ENCODE data around the gene CLDN24. TPM values are rescaled to one million over a fixed set of nuclear protein-coding genes. Genes with fewer than 3 reads are reported as not detected.

CLDN24 gene
- total RNA-seq, 4 donors from 2014 or later = not detected

- Histone ChIP-seq H3K36me3 (no peaks in the 10 kb centered on the region), H3K4me1 (no peaks in the 10 kb centered on the region), H3K4me3 (no peak overlapping the region), H3K27ac (no peak overlapping the region), H3K27me3 (no peaks in the 10 kb centered on the region), H3K9me3 (no peaks in the 10 kb centered on the region)
- intact Hi-C loops (cut with DNase I; ENCODE audit: low total_unique reads) (no loop called here), in situ Hi-C loops (cut with MboI; ENCODE audit: low pct_ligation_motif_present in 1 of 4, low pct_unique_long_range_greater_than_20kb in 1 of 4, low sequenced_read_pairs in 3 of 4) (no loop called here)
- TF ChIP-seq, protein P1, sequence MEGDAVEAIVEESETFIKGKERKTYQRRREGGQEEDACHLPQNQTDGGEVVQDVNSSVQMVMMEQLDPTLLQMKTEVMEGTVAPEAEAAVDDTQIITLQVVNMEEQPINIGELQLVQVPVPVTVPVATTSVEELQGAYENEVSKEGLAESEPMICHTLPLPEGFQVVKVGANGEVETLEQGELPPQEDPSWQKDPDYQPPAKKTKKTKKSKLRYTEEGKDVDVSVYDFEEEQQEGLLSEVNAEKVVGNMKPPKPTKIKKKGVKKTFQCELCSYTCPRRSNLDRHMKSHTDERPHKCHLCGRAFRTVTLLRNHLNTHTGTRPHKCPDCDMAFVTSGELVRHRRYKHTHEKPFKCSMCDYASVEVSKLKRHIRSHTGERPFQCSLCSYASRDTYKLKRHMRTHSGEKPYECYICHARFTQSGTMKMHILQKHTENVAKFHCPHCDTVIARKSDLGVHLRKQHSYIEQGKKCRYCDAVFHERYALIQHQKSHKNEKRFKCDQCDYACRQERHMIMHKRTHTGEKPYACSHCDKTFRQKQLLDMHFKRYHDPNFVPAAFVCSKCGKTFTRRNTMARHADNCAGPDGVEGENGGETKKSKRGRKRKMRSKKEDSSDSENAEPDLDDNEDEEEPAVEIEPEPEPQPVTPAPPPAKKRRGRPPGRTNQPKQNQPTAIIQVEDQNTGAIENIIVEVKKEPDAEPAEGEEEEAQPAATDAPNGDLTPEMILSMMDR (IDR thresholded peaks at IDR 0.05) = no peak
- TF ChIP-seq EP300 (IDR thresholded peaks at IDR 0.05; ENCODE audit: low read depth) = no peak
- no peak for TF ChIP-seq POLR2AphosphoS5 (IDR thresholded peaks at IDR 0.05)
- no peak for TF ChIP-seq POLR2A (IDR thresholded peaks at IDR 0.05)
- no peak for DNase-seq
- 89 to 90% methylated on average over 9 of the region's 9 CpGs for WGBS, 2 donors (ENCODE audit: low coverage in 1 of 2)
Measured at GRCh38 chr4:183349673-183350072, 27.4 kb upstream of the CLDN24 start.

DNA sequence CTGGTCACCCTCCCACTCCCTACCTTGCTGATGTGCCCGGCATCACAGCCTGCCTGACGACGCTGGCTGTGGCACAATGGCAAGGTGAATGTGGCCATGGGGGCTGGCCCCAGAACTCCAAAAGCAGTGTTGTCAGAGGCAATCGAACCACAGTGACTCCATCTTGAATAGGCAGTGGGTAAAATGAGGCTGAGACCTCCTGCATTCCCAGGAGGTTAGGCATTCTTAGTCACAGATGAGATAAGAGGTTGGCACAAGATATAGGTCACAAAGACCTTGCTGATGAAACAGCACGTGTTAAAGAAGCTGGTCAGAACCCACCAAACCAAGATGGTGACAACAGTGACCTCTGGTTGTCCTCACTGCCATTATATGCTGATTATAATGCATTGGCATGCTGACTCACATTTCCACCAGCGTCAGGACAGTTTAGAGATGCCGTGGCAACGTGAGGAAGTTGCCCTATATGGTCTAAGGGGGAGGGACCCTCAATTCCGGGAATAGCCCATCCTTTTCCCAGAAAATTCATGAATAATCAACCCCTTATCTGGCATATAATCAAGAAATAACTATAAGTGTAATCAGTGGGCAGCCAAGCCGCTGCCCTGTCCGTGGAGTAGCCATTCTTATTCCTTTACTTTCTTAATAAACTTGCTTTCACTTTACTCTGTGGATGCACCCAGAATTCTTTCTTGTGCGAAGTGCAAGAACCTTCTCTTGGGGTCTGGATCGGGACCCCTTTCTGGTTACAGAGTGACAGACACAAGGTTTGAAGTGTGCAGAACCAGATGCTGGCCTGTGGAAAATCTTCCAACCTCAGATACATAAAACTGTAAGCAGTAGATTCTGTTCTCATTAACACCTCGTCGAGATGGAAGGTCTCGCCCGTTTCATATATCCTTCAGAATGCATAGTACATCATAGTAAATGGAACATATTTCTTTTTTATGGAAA is 26.8 kb upstream of the CLDN24 start:
- H3K27me3 ChIP-seq = peaks cover 2% of the 10 kb centered on the region
- in situ Hi-C loops (cut with MboI; ENCODE audit: low pct_ligation_motif_present in 1 of 4, low pct_unique_long_range_greater_than_20kb in 1 of 4, low sequenced_read_pairs in 3 of 4) = no loop called here
- H3K9me3 ChIP-seq = no peaks in the 10 kb centered on the region
- TF ChIP-seq, protein P1 (IDR thresholded peaks at IDR 0.05) = no peak
- TF ChIP-seq EP300 (IDR thresholded peaks at IDR 0.05; ENCODE audit: low read depth) (no peak), POLR2A (IDR thresholded peaks at IDR 0.05) (no peak), POLR2AphosphoS5 (IDR thresholded peaks at IDR 0.05) (no peak)
- H3K4me1 ChIP-seq = no peaks in the 10 kb centered on the region
- H3K36me3 ChIP-seq = no peaks in the 10 kb centered on the region
- no peak for DNase-seq
- intact Hi-C loops (cut with DNase I; ENCODE audit: low total_unique reads) = no loop called here
- H3K4me3 ChIP-seq = no peak overlapping the region
- no peak overlapping the region for H3K27ac ChIP-seq
- 48 to 82% methylated on average over 5 to 17 of the region's 17 CpGs for WGBS, 2 donors (ENCODE audit: low coverage in 1 of 2)

DNA sequence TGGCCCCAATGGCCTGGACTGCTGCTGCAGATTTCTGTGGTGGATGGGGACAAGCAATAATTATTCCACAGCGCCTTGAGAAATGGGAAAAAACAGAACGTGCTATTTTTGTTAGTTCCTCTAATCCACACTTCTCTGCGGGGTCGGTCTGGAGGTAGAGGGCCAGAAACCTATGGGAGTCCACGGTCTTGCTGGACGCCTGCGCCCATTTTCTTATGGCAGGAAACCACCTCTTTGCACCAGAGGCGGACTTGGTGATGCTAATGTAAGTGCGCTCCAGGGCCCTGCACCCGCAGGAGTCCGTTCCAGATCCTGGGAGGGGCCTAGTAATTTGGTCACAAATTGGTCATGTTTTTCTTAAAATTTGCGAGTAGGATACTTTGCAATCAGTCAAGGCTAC is 25.9 kb upstream of the CLDN24 start:
- Histone ChIP-seq H3K27ac (no peak overlapping the region), H3K9me3 (no peaks in the 10 kb centered on the region), H3K36me3 (no peaks in the 10 kb centered on the region), H3K4me1 (peaks cover 0 to 1% (median 0%) of the 10 kb centered on the region in 4 donors), H3K27me3 (peaks cover 10% of the 10 kb centered on the region), H3K4me3 (no peak overlapping the region)
- intact Hi-C loops (cut with DNase I; ENCODE audit: low total_unique reads) (no loop called here), in situ Hi-C loops (cut with MboI; ENCODE audit: low pct_ligation_motif_present in 1 of 4, low pct_unique_long_range_greater_than_20kb in 1 of 4, low sequenced_read_pairs in 3 of 4) (no loop called here)
- DNase-seq = no peak
- WGBS, 2 donors (ENCODE audit: low coverage in 1 of 2) = 83% methylated on average over 12 of the region's 12 CpGs; no CpG with 5 or more reads in 1 of the 2 donors
- TF ChIP-seq POLR2A (IDR thresholded peaks at IDR 0.05) (no peak), POLR2AphosphoS5 (IDR thresholded peaks at IDR 0.05) (no peak)

DNA sequence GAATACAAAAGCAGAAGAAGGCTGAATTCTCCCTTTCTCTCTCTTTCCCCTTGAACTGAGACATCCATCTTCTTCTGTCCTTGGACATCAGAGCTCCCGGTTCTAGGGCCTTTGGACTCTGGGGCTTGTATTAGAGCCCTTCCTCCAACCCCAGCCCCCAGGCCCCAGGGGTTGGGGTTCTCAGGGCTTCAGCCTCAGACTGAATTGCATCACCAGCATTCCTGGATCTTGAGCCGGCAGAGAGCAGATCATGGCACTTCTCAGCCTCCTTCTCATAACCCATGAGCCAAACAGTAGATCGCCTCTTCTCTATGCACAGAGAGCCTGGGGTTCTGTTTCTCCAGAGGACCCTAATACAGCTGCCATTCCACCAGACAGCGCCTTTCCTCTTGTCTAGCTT is 25.3 kb upstream of the CLDN24 start:
- Histone ChIP-seq H3K4me1 (peaks cover 0 to 7% (median 0%) of the 10 kb centered on the region in 4 donors), H3K9me3 (no peaks in the 10 kb centered on the region), H3K4me3 (no peak overlapping the region), H3K27ac (no peak overlapping the region), H3K36me3 (no peaks in the 10 kb centered on the region), H3K27me3 (peaks cover 16% of the 10 kb centered on the region)
- DNase-seq = no peak
- TF ChIP-seq, protein P1 (IDR thresholded peaks at IDR 0.05) = no peak
- TF ChIP-seq POLR2AphosphoS5 (IDR thresholded peaks at IDR 0.05) = no peak
- no peak for TF ChIP-seq EP300 (IDR thresholded peaks at IDR 0.05; ENCODE audit: low read depth)
- no peak for TF ChIP-seq POLR2A (IDR thresholded peaks at IDR 0.05)
- intact Hi-C loops (cut with DNase I; ENCODE audit: low total_unique reads) (no loop called here), in situ Hi-C loops (cut with MboI; ENCODE audit: low pct_ligation_motif_present in 1 of 4, low pct_unique_long_range_greater_than_20kb in 1 of 4, low sequenced_read_pairs in 3 of 4) (no loop called here)
- 89% methylated on average over 4 of the region's 4 CpGs; no CpG with 5 or more reads in 1 of the 2 donors for WGBS, 2 donors (ENCODE audit: low coverage in 1 of 2)

All from transverse colon (tissue), 4 donors.